BJ (cell line): ENCODE measurements around the gene MLLT3. TPM values are rescaled to one million over a fixed set of nuclear protein-coding genes. Genes with fewer than 3 reads are reported as not detected.

Experiments used
- CTCF ChIA-PET: fragments of 350-600 bp; formaldehyde crosslinking; extraction: SDS; loops from one replicate; lab custom pipeline; 2021; ENCODE audit warnings: antibody characterized with exemption, inconsistent platforms; lab: Yijun Ruan, JAX
- POLR2A ChIA-PET: fragments of 300-600 bp; sonication (Branson Sonifier 250); formaldehyde crosslinking; extraction: SDS; loops from one replicate; lab custom pipeline; 2021; ENCODE audit warnings: antibody characterized with exemption; lab: Charles Lee
- DNase-seq: peaks from one replicate; pipeline ENCODE4 v3.0.0-alpha.2; 2011; ENCODE audit warnings: low read depth
- H3K27me3 ChIP-seq: 2 replicates; pipeline ENCODE4 v1.6.0; 2011; ENCODE audit warnings: low read length; ENCODE audit not compliant: control insufficient read depth, insufficient read depth
- H3K36me3 ChIP-seq: 2 replicates; pipeline ENCODE4 v1.5.1; 2011; ENCODE audit warnings: low read length; ENCODE audit not compliant: control insufficient read depth, insufficient read depth
- H3K4me3 ChIP-seq: 2 replicates; pipeline ENCODE4 v1.5.1; 2011; ENCODE audit warnings: low read depth, mild to moderate bottlenecking, control low read depth, low read length
- polyA plus RNA-seq: library from polyadenylated mRNA; depleted of rRNA; stranded (reverse); fragments of >200 nt; gene quantifications from 2 replicates; pipeline ENCODE4 v1.2.3, GENCODE V29; 2011
- TF ChIP-seq, protein P1 (sequence below): IDR thresholded peaks from 2 replicates; pipeline ENCODE4 v1.5.1; 2011; ENCODE audit warnings: low read depth, mild to moderate bottlenecking, control low read depth, inconsistent platforms, low read length, moderate library complexity; ENCODE audit not compliant: insufficient read depth

Gene MLLT3
- polyA plus RNA-seq, 1 experiment: 13.8 TPM

DNA sequence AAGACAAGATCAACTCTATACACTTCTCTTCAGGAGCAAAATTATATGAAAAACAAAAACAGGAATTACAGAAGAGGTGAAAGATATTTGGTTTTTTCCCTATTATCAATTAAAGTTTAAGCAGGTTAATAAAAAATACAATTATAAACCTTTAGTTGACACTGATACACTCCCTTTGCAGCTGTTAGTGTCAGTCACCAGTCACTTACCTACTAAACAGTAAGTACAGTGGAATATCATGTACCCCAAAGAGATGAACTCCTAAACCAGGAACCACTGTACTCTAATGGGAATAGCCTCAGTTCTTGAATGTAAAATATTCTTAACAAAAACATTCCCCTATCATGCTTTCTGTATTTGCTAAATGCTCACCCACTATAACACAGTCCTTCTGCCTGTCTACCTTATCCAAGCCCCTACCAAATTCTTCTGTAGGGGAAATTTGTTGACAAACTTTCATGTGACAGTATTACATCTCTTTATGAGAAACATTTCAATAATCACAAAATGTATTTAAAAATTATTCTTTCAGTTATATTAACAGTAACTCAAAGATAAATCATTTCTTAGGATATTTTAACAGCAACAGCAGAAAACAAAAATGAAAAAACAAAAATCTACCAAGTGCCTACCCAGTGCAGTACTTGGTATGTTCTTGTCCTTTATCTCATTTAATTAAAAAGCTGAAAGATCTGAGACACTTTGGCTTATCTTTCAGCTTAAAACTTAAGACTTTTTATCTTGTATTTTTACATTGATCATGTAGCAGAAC lies 212.8 kb downstream of the MLLT3 start:
- POLR2A ChIA-PET: interaction anchor here (0.7 kb wide), 1 partner anchor 447 kb away, joined by 3 read pairs; no protein-coding TSS in a partner anchor
- H3K36me3 ChIP-seq: peaks cover 2% of the 10 kb centered on the region; the same call in 1 of the 2 replicates
- no peak overlapping the region for H3K4me3 ChIP-seq
- H3K27me3 ChIP-seq: no peaks in the 10 kb centered on the region
- DNase-seq: no peak
- TF ChIP-seq, protein P1, sequence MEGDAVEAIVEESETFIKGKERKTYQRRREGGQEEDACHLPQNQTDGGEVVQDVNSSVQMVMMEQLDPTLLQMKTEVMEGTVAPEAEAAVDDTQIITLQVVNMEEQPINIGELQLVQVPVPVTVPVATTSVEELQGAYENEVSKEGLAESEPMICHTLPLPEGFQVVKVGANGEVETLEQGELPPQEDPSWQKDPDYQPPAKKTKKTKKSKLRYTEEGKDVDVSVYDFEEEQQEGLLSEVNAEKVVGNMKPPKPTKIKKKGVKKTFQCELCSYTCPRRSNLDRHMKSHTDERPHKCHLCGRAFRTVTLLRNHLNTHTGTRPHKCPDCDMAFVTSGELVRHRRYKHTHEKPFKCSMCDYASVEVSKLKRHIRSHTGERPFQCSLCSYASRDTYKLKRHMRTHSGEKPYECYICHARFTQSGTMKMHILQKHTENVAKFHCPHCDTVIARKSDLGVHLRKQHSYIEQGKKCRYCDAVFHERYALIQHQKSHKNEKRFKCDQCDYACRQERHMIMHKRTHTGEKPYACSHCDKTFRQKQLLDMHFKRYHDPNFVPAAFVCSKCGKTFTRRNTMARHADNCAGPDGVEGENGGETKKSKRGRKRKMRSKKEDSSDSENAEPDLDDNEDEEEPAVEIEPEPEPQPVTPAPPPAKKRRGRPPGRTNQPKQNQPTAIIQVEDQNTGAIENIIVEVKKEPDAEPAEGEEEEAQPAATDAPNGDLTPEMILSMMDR: no peak
- CTCF ChIA-PET: interaction anchor here (0.8 kb wide), 1 partner anchor 14 kb away, joined by 3 read pairs; no protein-coding TSS in a partner anchor

DNA sequence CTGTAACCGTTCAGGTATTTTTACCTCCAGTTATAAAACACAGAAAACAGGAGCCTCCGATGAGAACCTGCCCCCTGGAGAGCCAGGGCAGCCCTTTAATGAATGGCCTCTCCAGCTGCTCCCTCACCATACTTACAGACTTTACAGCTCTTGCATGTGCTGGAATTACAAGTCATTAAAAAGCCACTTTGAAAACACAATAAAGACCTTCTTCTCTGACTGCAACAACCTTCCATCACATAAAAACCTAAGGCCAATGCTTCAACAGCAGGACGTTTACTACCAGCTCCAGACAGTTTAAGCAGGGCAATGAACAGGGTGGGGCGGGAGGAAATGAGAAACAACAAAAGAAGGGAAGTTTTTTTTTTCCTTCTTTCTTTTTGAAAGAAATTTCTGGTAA lies 213.8 kb downstream of the MLLT3 start:
- CTCF ChIA-PET: no interaction called here
- DNase-seq: no peak
- Histone ChIP-seq H3K36me3 (peaks cover 2% of the 10 kb centered on the region; the same call in 1 of the 2 replicates), H3K4me3 (no peak overlapping the region), H3K27me3 (no peaks in the 10 kb centered on the region)
- POLR2A ChIA-PET: no interaction called here
- TF ChIP-seq, protein P1: no peak

DNA sequence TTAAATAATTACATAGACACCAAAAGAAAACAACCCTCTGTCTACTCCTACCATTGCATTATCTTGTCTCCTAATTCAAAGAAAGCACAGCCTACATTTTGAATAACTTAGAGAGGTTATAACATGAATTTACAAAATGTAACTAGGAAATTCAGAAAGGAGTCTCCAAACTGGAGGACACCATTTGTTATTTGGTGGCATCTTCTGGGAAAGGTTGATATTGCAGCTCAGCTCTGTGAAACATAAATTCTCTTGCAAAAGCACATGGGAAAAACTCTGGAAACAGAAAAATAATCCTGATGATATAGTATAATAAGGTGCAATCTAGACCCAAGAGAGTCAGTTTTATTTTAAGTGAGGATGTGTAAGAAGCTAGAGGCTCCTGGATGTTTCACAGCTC lies 215.3 kb downstream of the MLLT3 start:
- no peak for DNase-seq
- ChIA-PET CTCF (interaction anchor here (0.6 to 1.1 kb wide), 3 partner anchors 10 to 62 kb away, joined by 3 read pairs; no protein-coding TSS in a partner anchor), POLR2A (no interaction called here)
- H3K27me3 ChIP-seq: no peaks in the 10 kb centered on the region
- H3K36me3 ChIP-seq: no peaks in the 10 kb centered on the region
- TF ChIP-seq, protein P1: no peak
- H3K4me3 ChIP-seq: no peak overlapping the region

DNA sequence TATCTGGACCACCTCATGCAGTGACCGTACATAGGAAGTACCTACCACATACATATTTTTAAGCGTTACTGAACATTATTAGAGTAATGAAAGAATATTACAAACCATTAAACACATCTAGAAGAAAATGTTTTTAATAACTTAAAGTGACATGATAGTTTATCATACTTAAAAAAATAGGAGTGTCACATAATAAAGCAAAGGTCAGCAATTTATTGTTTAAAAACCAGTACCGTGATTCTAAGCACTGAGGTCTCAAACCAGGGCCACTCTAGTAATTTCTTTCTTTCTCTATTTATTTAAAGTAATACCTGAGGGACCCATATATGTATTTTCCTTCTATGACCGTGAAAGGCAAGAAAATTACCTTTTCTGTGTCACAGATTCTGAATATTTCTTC lies 216.0 kb downstream of the MLLT3 start:
- Histone ChIP-seq H3K4me3 (no peak overlapping the region), H3K36me3 (no peaks in the 10 kb centered on the region), H3K27me3 (no peaks in the 10 kb centered on the region)
- TF ChIP-seq, protein P1: no peak
- CTCF ChIA-PET: no interaction called here
- no peak for DNase-seq
- POLR2A ChIA-PET: no interaction called here

DNA sequence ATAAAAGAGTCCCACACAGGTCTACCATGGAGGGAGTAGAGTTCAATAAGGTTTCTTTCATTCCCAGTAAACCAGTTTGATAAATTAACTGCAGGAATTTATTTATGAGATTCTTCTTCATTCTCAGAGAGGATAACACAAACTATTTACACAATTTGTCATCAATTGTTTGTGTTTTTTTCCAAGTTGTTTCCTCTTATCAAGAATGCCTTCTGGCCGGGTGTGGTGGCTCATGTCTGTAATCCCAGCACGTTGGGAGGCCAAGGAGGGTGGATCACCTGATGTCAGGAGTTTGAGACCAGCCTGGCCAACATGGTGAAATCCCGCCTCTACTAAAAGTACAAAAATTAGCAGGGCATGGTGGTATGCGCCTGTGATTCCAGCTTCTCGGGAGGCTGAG lies 216.7 kb downstream of the MLLT3 start:
- Histone ChIP-seq H3K4me3 (no peak overlapping the region), H3K27me3 (no peaks in the 10 kb centered on the region), H3K36me3 (no peaks in the 10 kb centered on the region)
- TF ChIP-seq, protein P1: no peak
- CTCF ChIA-PET: no interaction called here
- POLR2A ChIA-PET: no interaction called here
- no peak for DNase-seq
